ENCODE measurements around the gene FOXRED2.
"Not testable (repeated sequence)": the region's sequence is repeated elsewhere in the genome, so short reads cannot be mapped to it uniquely, and the experiment has no call there.

Gene FOXRED2

GRCh38 chr22:36506637-36507517, at the start of gene FOXRED2:
Gene FOXRED2, minus strand, starts transcription at chr22:36507040. Its CDS starts 618 bp downstream, at chr22:36506422.
- DNase-seq = peak; percentile 60

- DNase-seq = no peak
Observed at GRCh38 chr22:36554098-36554497, 47.3 kb upstream of the FOXRED2 start.

GRCh38 chr22:36552289-36552688, 45.4 kb upstream of the FOXRED2 start:
- no peak for DNase-seq

- DNase-seq = no peak
Observed at GRCh38 chr22:36550701-36551495, 44.1 kb upstream of the FOXRED2 start.

GRCh38 chr22:36549033-36549432, 42.2 kb upstream of the FOXRED2 start:
- DNase-seq = no peak

GRCh38 chr22:36548606-36549005, 41.8 kb upstream of the FOXRED2 start:
- DNase-seq = no peak

GRCh38 chr22:36546932-36547331, 40.1 kb upstream of the FOXRED2 start:
- DNase-seq = no peak

GRCh38 chr22:36546092-36546804, 39.4 kb upstream of the FOXRED2 start:
- peak; percentile 11 for DNase-seq

GRCh38 chr22:36544107-36544620, 37.3 kb upstream of the FOXRED2 start:
- DNase-seq = no peak

GRCh38 chr22:36541831-36542411, 35.1 kb upstream of the FOXRED2 start:
- no peak for DNase-seq

GRCh38 chr22:36540867-36541642, 34.2 kb upstream of the FOXRED2 start:
- DNase-seq = no peak

GRCh38 chr22:36538529-36538928, 31.7 kb upstream of the FOXRED2 start:
- no peak for DNase-seq

GRCh38 chr22:36536717-36537116, 29.9 kb upstream of the FOXRED2 start:
- DNase-seq = no peak

GRCh38 chr22:36533320-36533719, 26.5 kb upstream of the FOXRED2 start:
- DNase-seq = not testable (repeated sequence)

GRCh38 chr22:36532466-36532865, 25.6 kb upstream of the FOXRED2 start:
- DNase-seq = no peak

GRCh38 chr22:36528795-36529751, 22.2 kb upstream of the FOXRED2 start, which contains the start of gene EIF3D:
Gene EIF3D, minus strand, starts transcription at chr22:36529166. Its CDS starts 3,045 bp downstream, at chr22:36526121.
- DNase-seq = peak; percentile 99

GRCh38 chr22:36528341-36528740, 21.5 kb upstream of the FOXRED2 start:
- no peak for DNase-seq

GRCh38 chr22:36522662-36523061, 15.8 kb upstream of the FOXRED2 start:
- DNase-seq = no peak

GRCh38 chr22:36520423-36520822, 13.6 kb upstream of the FOXRED2 start:
- DNase-seq = no peak

GRCh38 chr22:36519906-36520305, 13.1 kb upstream of the FOXRED2 start:
- DNase-seq = not testable (repeated sequence)
